NT2/D1 (cell line): ENCODE data around the gene CHD5.

Source experiments
- DNase-seq: peaks from one replicate; pipeline ENCODE4 v3.0.0-alpha.2; 2011; ENCODE audit warnings: low read depth, low spot score
- H3K27me3 ChIP-seq: 2 replicates; pipeline ENCODE4 v1.6.0; 2011; ENCODE audit warnings: mild to moderate bottlenecking; ENCODE audit not compliant: insufficient read length, insufficient read depth
- H3K36me3 ChIP-seq: 2 replicates; pipeline ENCODE4 v1.6.1; 2011; ENCODE audit warnings: mild to moderate bottlenecking, low read length, mixed read lengths; ENCODE audit not compliant: insufficient read depth, insufficient read length
- H3K4me1 ChIP-seq: 2 replicates; pipeline ENCODE4 v1.5.1; 2011; ENCODE audit not compliant: insufficient read depth, insufficient read length
- H3K4me3 ChIP-seq: 2 replicates; pipeline ENCODE4 v1.5.1; 2011; ENCODE audit warnings: low read depth; ENCODE audit not compliant: insufficient read length
- H3K9ac ChIP-seq: 2 replicates; pipeline ENCODE4 v1.6.0; 2011; ENCODE audit warnings: low read depth; ENCODE audit not compliant: insufficient read length
- H3K9me3 ChIP-seq: 2 replicates; pipeline ENCODE4 v1.5.1; 2011; ENCODE audit warnings: mild to moderate bottlenecking, low read length; ENCODE audit not compliant: insufficient read depth
- SUZ12 ChIP-seq: IDR thresholded peaks from 2 replicates; pipeline ENCODE4 v1.6.1; 2011; ENCODE audit not compliant: insufficient read length, insufficient read depth; ENCODE audit errors: extremely low read depth
- YY1 ChIP-seq: IDR thresholded peaks from 2 replicates; pipeline ENCODE4 v1.6.1; 2011; ENCODE audit not compliant: insufficient read length, insufficient read depth
- ZNF274 ChIP-seq: IDR thresholded peaks from 2 replicates; pipeline ENCODE4 v1.6.1; 2011; ENCODE audit warnings: mild to moderate bottlenecking, low read depth, low read length

The CHD5 gene

DNA sequence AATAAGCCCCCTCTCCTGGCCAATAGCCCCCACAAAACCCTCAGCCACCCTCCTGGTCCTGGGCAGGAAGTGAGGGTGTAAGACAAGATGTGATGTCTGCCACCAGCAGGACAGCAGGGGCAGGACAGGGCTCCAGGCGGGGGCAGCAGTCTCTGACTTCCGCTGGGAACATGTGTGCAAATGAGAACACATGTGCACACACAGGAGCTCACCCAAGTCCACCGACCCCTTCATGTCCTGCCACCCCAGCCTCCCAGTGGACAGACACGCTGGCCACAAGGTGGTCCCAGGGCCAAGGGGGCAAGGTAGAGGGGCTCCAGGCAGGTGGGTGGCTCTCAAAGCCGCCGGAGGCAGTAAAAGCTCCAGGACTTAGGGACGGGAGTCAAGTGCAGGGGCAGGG, 74.4 kb downstream of the CHD5 start:
- Histone ChIP-seq H3K27me3 (peaks cover 6% of the 10 kb centered on the region), H3K4me3 (no peak overlapping the region), H3K36me3 (no peaks in the 10 kb centered on the region), H3K9me3 (no peaks in the 10 kb centered on the region), H3K4me1 (peaks cover 2% of the 10 kb centered on the region), H3K9ac (no peak overlapping the region)
- DNase-seq = no peak
- TF ChIP-seq ZNF274 = no peak
- TF ChIP-seq SUZ12 = no peak
- no peak for TF ChIP-seq YY1

- no peak for DNase-seq
- TF ChIP-seq SUZ12 (no peak), ZNF274 (no peak), YY1 (no peak)
- Histone ChIP-seq H3K36me3 (no peaks in the 10 kb centered on the region), H3K27me3 (peaks cover 6% of the 10 kb centered on the region), H3K9ac (no peak overlapping the region), H3K4me3 (no peak overlapping the region), H3K9me3 (no peaks in the 10 kb centered on the region), H3K4me1 (peaks cover 2% of the 10 kb centered on the region)
Observed at GRCh38 chr1:6105218-6105679, 74.9 kb downstream of the CHD5 start.

GRCh38 chr1:6104631-6105030, 75.5 kb downstream of the CHD5 start:
- Histone ChIP-seq H3K27me3 (peaks cover 6% of the 10 kb centered on the region), H3K4me3 (no peak overlapping the region), H3K4me1 (peaks cover 2% of the 10 kb centered on the region), H3K36me3 (no peaks in the 10 kb centered on the region), H3K9ac (no peak overlapping the region), H3K9me3 (no peaks in the 10 kb centered on the region)
- no peak for DNase-seq
- no peak for TF ChIP-seq YY1
- no peak for TF ChIP-seq ZNF274
- TF ChIP-seq SUZ12 = no peak

DNA sequence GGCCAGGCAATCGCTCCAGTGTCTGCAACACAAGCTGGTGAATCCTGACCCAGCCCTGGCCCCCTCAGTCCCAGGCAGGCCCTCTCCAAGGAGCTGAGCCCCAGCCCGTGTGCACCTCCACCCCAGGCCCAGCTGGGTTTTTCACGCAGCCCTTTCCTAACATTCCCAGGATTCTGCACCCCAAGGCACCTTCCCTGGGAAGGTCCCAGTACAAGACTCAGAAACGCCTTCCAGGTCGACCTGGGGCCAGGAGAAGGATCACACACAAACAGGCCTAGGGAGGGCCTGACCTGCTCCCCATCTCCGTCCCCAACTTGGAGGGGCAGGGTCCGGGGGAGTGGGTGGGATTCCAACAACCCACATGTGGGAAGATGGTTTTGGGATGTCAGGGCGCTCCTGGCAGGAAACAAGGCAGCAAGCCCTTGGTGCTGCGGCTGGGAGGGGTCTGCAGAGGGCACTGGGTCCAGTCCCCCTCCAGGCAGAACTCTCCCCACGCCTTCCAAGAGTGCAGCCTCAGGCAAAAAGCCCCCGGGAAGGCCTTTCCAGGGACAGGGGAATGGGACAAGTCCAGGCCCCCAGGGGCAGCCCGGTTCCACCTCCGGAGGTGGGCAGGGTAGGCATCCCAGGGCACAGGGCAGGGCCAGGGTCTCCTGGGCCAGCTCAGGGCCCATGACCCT, 76.1 kb downstream of the CHD5 start:
- Histone ChIP-seq H3K27me3 (peaks cover 6% of the 10 kb centered on the region), H3K36me3 (no peaks in the 10 kb centered on the region), H3K4me3 (no peak overlapping the region), H3K9ac (no peak overlapping the region), H3K4me1 (no peaks in the 10 kb centered on the region), H3K9me3 (no peaks in the 10 kb centered on the region)
- no peak for TF ChIP-seq ZNF274
- TF ChIP-seq YY1 = no peak
- TF ChIP-seq SUZ12 = no peak
- DNase-seq = no peak

- H3K4me1 ChIP-seq = no peaks in the 10 kb centered on the region
- H3K4me3 ChIP-seq = no peak overlapping the region
- no peaks in the 10 kb centered on the region for H3K36me3 ChIP-seq
- DNase-seq = no peak
- peaks cover 3% of the 10 kb centered on the region for H3K27me3 ChIP-seq
- H3K9ac ChIP-seq = no peak overlapping the region
- TF ChIP-seq YY1 = no peak
- TF ChIP-seq ZNF274 = no peak
- TF ChIP-seq SUZ12 = no peak
- no peaks in the 10 kb centered on the region for H3K9me3 ChIP-seq
Observed at GRCh38 chr1:6103111-6103853, 76.8 kb downstream of the CHD5 start.

- Histone ChIP-seq H3K36me3 (no peaks in the 10 kb centered on the region), H3K27me3 (no peaks in the 10 kb centered on the region), H3K9me3 (no peaks in the 10 kb centered on the region), H3K4me1 (no peaks in the 10 kb centered on the region), H3K9ac (no peak overlapping the region), H3K4me3 (no peak overlapping the region)
- DNase-seq = no peak
- TF ChIP-seq SUZ12 (no peak), ZNF274 (no peak), YY1 (no peak)
Observed at GRCh38 chr1:6102532-6102845, 77.6 kb downstream of the CHD5 start.

DNA sequence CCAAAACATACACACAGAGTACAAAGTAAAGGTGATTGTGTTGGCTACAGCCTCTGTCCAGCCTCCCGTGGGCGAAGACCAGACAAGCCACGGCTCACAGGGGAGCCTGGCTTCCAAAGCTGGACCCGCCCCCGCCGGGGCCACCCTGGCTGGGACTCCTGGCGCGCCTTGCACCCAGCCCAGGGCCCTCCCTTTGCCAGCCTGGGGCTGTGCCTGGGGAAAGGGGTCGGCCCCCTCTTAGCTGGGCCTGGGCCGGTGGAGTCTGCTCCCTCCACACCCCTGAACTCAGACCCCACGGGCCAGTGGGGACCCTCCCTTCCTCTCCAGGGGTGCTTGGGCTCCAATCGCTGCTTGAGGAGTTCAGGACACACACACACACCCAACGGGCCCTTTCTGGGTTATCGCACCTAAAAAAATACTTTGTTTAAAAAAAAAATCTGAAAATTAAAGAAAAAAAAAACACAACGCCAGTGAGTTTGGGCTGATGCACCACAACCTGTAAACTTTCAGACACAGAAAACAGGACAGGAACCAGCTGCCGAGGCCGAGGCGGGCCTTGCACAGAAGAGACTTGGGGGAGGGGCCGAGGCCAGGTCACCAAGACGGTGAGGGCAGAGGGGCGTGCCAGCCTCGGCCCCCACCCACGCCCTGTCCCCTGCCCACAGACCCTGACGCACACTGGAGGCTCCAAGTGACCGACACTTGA, 78.1 kb downstream of the CHD5 start:
- Histone ChIP-seq H3K9me3 (no peaks in the 10 kb centered on the region), H3K36me3 (no peaks in the 10 kb centered on the region), H3K4me3 (no peak overlapping the region), H3K9ac (no peak overlapping the region), H3K4me1 (no peaks in the 10 kb centered on the region), H3K27me3 (no peaks in the 10 kb centered on the region)
- TF ChIP-seq ZNF274 = no peak
- no peak for DNase-seq
